SJSA1 (cell line): ENCODE data around the gene SEPTIN10. TPM values are rescaled to one million over a fixed set of nuclear protein-coding genes. Genes with fewer than 3 reads are reported as not detected.

Experiments
- total RNA-seq: library from RNA; depleted of rRNA; stranded (reverse); fragments of >200 nt; shearing (Covaris generic); gene quantifications from 2 replicates; pipeline ENCODE4 v1.2.3, GENCODE V29; 2014; rRNA removed

The SEPTIN10 gene
- total RNA-seq, 1 experiment from 2014 or later, result 103 TPM

Other genes with a start within 250 kb of the SEPTIN10 start
- 11.7 and 18.5 TPM in 2 replicates for gene SOWAHC, start 398 bp upstream of the SEPTIN10 start, total RNA-seq
- 18.7 and 21.0 TPM in 2 replicates for gene RGPD5, start 180.3 kb upstream of the SEPTIN10 start, total RNA-seq